Left colon (tissue), 2 donors: ENCODE results near the gene RPL18. TPM values are rescaled to one million over a fixed set of nuclear protein-coding genes. Genes with fewer than 3 reads are reported as not detected.
"Not testable (repeated sequence)": the region's sequence is repeated elsewhere in the genome, so short reads cannot be mapped to it uniquely, and the experiment has no call there.

ENCODE experiments used
- ATAC-seq: fragments of 200-7000 bp; cut with Tn5 transposase; one replicate; pipeline ENCODE4 v1.9.1; 2020; ENCODE audit warnings: mild to moderate bottlenecking, moderate library complexity
- DNase-seq, 2 donors: peaks; one replicate each; pipeline ENCODE4 v3.0.0-alpha.2; 2020
- intact Hi-C, 2 donors: fragments of 100-400 bp; cut with DNase I in 1 of 2; cut with micrococcal nuclease in 1 of 2; formaldehyde crosslinking; loops; one replicate each; pipeline versions ENCODE4 v1.11.2 to v1.14.0; 2022; cut with DNase I, micrococcal nuclease
- long read RNA-seq: library from polyadenylated mRNA; unstranded; transcript quantifications from one replicate; pipeline ENCODE4 v2.0.0, GENCODE V29; 2021
- total RNA-seq, 2 donors: library from RNA; stranded (reverse); fragmentation: NEBNext Ultra II Directional; extraction: Animal tissue kit (Norgen Biotek cat#: 25700); gene quantifications; one replicate each; pipeline ENCODE4 v1.2.1, GENCODE V29; 2021
- donor health status: DM: no; HTN: no; CAD: no.
- donor health status: DM: yes; HTN: yes; CAD: no.

RPL18 gene
- 1,000 to 10,000 TPM; 1,328 to 1,333 TPM for total RNA-seq
- long read RNA-seq, transcript RPL18-208 (7 exons, 1,004 nt), result major isoform, 83 of 114 reads
- long read RNA-seq, transcript RPL18-201 (6 exons, 612 nt), result minor isoform, 8 of 114 reads
- long read RNA-seq, partial matches to known transcripts, result 18 of 114 reads
- long read RNA-seq, other reads (novel, unspliced or antisense), result 2 of 114 reads

- peak; percentile 63 for ATAC-seq
- intact Hi-C loops, result no loop called here
- DNase-seq, result peak; percentile 96 to 99
These were observed at the start of gene RPL18, which contains the start of gene SPHK2 for GRCh38 chr19:48618916-48619691. TSS of gene RPL18 (minus strand) at chr19:48619178. CDS start at chr19:48619143, 35 bp downstream. TSS of gene SPHK2 (plus strand) at chr19:48619506. CDS start at chr19:48620515, 1,009 bp downstream.

- DNase-seq, result no peak
- no peak for ATAC-seq
- intact Hi-C loops, result no loop called here
These were observed 49.8 kb upstream of the RPL18 start for GRCh38 chr19:48668761-48669160.

GRCh38 chr19:48668332-48668731 lies 49.4 kb upstream of the RPL18 start:
- intact Hi-C loops, result no loop called here
- DNase-seq (no peak), ATAC-seq (no peak)

DNA sequence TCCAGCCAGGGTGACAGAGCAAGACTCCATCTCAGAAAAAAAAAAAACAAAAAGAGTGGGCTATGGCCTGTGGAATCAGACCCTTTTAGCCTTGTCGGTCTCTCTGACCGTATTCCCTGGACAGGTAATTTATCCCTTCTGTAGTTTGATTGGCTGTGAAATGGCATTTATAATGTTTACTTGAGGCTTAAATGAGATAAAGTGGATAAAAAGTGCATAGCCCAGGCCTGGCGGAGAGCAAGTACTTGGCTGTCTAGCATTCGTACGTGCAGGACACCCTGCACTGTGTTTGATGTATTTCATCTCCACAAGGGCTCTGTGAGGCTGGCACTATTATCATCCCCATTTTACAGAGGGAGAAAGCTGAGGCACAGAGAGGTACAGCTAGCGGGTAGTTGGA lies 46.8 kb upstream of the RPL18 start:
- no peak for DNase-seq
- ATAC-seq, result peak; percentile 16
- intact Hi-C loops, result no loop called here

DNA sequence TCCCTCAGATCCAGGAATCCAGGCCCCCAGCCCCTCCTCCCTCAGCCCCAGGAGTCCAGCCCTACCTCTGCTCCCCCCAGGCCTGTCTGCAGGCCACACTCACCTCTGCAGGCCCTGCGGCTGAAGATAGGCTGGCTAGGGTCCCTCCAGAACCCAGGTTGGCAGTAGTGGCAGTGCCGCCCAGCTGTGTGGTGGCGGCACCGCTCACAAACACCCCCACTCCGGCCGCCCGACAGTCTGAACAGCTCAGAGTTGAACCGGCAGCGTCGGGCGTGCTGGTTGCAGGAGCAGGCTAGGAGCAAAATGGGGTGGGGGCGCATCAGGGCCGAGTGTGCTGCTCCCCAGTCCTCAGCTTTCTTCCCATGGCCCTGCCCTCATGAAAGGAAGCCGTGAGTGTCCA lies 45.5 kb upstream of the RPL18 start:
- ATAC-seq (no peak), DNase-seq (no peak)
- intact Hi-C loops, result no loop called here

DNA sequence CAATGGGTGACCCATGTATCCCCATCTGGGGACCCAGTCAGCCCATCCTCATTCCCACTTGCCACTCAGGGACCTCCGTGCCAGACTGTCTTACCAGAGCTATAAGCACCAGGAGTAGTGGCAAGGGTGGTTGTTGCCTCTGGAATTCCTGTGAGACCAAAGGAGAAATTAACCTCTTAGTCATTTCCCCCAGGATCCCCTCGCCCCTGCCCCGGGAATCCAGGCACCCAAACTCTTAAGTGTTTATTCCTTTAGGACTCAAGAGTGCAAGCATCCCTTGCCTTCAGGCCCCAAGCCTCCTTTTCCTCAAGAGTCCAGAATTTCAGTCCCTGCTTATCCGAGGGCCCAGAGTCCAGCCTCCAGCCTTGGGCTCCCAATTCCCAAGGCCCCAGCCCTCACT lies 44.7 kb upstream of the RPL18 start:
- DNase-seq, result no peak
- intact Hi-C loops, result no loop called here
- ATAC-seq, result no peak

DNA sequence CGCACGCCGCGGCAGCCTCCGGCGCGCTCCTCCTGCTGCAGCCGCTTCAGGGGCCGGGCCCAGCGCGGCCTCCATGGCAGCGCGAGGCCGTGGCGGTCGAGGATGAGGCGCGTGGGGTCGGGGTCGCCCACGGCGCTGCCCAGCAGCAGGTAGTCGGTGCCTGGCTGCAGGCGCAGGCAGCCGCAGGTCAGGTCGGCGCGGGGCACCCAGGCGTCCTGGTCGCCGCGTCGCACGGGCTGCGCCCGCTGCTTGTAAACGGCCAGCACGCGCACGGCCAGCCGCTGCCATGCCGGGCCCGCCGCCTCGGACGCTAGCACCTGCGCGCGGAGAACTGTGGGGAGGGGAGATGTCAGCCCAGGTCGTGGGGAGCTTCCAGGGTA lies 42.7 kb upstream of the RPL18 start:
- ATAC-seq (no peak), DNase-seq (no peak)
- intact Hi-C loops, result no loop called here

DNA sequence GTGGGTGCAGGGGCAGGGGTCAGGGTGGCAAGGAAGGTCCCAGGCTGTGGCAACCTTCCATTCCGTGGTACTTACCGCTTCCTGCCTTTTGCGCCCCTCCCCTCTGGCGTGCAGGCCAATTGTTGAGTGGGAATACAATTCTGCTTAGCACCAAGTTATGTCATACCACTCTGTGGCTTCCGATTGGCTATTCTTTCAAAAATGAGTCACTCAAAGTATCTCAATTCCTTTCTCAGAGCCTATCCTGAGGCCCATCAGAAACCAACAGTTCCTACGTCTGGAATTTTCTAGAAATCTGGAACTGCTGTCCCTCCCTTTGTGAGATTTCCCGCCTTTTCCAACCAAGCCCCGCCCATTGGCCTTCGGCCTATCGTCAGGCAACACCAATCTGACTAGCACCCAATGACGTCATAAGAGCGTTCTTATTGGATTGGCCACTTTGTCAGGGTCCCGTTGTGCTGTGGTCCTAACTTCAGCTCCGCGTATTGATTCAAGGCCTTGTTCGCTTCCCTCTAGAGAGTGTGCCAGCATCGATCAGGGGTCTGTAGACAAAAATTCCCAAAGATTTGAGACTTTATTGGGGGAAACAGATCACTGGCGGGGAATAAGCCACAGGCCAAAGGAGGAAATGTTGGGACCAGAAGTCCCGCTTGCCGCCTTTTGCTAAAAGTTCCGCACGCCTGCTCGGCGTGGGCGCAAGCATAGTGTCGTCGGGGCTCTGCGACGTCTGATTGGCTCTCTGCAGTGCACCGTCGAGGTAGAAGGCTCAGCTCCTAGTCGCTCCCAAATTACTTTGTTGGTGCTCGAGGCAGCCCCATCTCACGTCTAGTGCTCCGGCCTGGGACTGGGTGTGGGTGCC lies 42.1 kb upstream of the RPL18 start:
- intact Hi-C loops, result no loop called here
- ATAC-seq (peak; percentile 70), DNase-seq (peak; percentile 84 to 85)

GRCh38 chr19:48659768-48660167 lies 40.8 kb upstream of the RPL18 start:
- ATAC-seq, result no peak
- no peak for DNase-seq
- intact Hi-C loops, result loop anchor here in 1 of 2 donors (10.0 kb wide), 1 partner anchor 185 kb away; no protein-coding TSS in a partner anchor

GRCh38 chr19:48658483-48658882 lies 39.5 kb upstream of the RPL18 start:
- intact Hi-C loops, result loop anchor here in 1 of 2 donors (10.0 kb wide), 1 partner anchor 186 kb away; no protein-coding TSS in a partner anchor
- DNase-seq, result no peak
- ATAC-seq, result no peak

- ATAC-seq, result peak; percentile 78
- not testable (repeated sequence) for DNase-seq
- intact Hi-C loops, result loop anchor here in 1 of 2 donors (10.0 kb wide), 1 partner anchor 187 kb away; no protein-coding TSS in a partner anchor
These were observed 38.9 kb upstream of the RPL18 start for GRCh38 chr19:48657828-48658227.

- ATAC-seq, result peak; percentile 47
- intact Hi-C loops, result loop anchor here in 1 of 2 donors (10.0 kb wide), 1 partner anchor 188 kb away; no protein-coding TSS in a partner anchor
- no peak for DNase-seq
These were observed 38.0 kb upstream of the RPL18 start for GRCh38 chr19:48656840-48657474.

DNA sequence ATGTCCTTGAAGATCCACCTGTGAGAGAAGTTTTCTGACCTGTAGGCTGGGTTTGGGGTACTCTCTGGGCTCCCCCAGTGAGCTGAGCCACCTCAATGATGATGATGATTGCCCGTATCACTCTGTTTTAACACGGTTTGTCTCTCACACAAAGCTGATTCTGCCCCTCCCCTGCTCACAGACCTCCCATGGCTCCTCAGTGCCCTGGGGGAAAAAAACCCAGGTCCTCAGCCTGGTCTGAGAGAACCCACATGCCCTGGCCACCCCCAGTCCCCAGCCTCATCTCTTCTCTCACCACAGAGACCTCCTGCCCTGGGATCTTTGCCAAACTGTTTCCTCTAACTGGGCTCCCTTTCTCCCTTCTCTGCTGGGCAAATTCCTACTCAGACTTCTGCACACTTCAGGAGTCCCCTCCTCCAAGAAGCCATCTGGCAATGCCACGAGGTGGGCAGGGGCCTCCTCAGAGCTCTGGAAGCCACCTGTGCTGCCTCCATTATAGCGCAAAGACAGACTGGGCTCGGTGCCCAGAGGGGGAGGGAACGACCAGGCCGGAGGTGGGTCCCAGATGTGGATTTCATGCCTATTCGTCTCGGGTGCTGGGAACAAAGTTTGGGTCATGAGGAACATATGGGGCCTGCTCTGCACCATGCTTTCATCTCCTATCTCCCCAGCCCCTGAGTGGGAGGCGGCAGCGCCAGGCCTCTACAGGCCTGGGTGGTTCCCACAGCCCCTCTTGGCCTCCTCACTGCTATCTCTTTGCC lies 35.5 kb upstream of the RPL18 start:
- DNase-seq (no peak), ATAC-seq (no peak)
- intact Hi-C loops, result loop anchor here in 1 of 2 donors (10.0 kb wide), 1 partner anchor 190 kb away; no protein-coding TSS in a partner anchor

- intact Hi-C loops, result loop anchor here in 1 of 2 donors (10.0 kb wide), 1 partner anchor 193 kb away; no protein-coding TSS in a partner anchor
- no peak for ATAC-seq
- no peak for DNase-seq
These were observed 32.7 kb upstream of the RPL18 start for GRCh38 chr19:48651683-48652048.

- ATAC-seq (no peak), DNase-seq (no peak)
- intact Hi-C loops, result loop anchor here in 1 of 2 donors (10.0 kb wide), 1 partner anchor 194 kb away; no protein-coding TSS in a partner anchor
These were observed 32.1 kb upstream of the RPL18 start for GRCh38 chr19:48650974-48651682.

GRCh38 chr19:48648134-48648533 lies 29.2 kb upstream of the RPL18 start:
- DNase-seq (no peak), ATAC-seq (no peak)
- intact Hi-C loops, result no loop called here

- ATAC-seq, result no peak
- intact Hi-C loops, result no loop called here
- no peak for DNase-seq
These were observed 27.8 kb upstream of the RPL18 start for GRCh38 chr19:48646722-48647216.
